Upper lobe of left lung (tissue), 4 donors: Measurements from ENCODE around the gene EML1.

Source experiments
- EP300 ChIP-seq, 4 donors: sonication (generic); formaldehyde crosslinking; IDR thresholded peaks; one replicate each; pipeline ENCODE4 v1.5.1; 2017; ENCODE audit warnings: antibody characterized with exemption in 4 of 4, control low read depth in 2 of 4
- POLR2A ChIP-seq, 4 donors: fragments of 450-650 bp; IDR thresholded peaks; one replicate each; pipeline ENCODE4 v1.5.1; 2016 to 2017; ENCODE audit warnings: antibody characterized with exemption in 4 of 4, mild to moderate bottlenecking in 2 of 4
- TF ChIP-seq, protein P1 (sequence below), 6 experiments: fragments of 450-650 bp in 4 of 6; fragments of 200-600 bp in 2 of 6; sonication (generic) in 2 of 6; IDR thresholded peaks; one replicate each; pipeline ENCODE4 v1.5.1; 2016 to 2019; ENCODE audit warnings: antibody characterized with exemption in 6 of 6

DNA sequence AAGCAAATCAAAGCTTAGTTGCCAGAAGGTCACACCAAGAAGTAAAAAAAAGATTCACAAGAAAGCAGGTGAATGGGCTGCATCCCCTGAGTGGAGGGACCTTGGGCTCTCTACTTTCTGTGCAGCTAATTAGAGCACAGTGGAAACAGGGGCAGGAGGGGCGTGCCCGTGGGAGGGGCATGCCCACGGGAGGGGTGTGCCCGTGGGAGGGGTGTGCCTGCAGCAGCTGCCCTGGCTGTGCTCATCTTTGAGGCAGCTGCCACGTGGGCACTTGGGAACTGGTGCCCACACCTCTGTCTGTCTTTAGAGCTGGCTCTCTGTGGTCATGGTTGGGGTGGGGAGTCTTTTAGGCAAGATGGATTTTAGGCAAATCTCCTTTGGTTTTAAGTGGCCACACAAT lies 60.0 kb downstream of the EML1 start:
- TF ChIP-seq EP300 (IDR thresholded peaks at IDR 0.05) (no peak), POLR2A (IDR thresholded peaks at IDR 0.05) (no peak)
- TF ChIP-seq, protein P1, sequence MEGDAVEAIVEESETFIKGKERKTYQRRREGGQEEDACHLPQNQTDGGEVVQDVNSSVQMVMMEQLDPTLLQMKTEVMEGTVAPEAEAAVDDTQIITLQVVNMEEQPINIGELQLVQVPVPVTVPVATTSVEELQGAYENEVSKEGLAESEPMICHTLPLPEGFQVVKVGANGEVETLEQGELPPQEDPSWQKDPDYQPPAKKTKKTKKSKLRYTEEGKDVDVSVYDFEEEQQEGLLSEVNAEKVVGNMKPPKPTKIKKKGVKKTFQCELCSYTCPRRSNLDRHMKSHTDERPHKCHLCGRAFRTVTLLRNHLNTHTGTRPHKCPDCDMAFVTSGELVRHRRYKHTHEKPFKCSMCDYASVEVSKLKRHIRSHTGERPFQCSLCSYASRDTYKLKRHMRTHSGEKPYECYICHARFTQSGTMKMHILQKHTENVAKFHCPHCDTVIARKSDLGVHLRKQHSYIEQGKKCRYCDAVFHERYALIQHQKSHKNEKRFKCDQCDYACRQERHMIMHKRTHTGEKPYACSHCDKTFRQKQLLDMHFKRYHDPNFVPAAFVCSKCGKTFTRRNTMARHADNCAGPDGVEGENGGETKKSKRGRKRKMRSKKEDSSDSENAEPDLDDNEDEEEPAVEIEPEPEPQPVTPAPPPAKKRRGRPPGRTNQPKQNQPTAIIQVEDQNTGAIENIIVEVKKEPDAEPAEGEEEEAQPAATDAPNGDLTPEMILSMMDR (IDR thresholded peaks at IDR 0.05) = no peak
